ENCODE data around the gene MKRN2. TPM values are rescaled to one million over a fixed set of nuclear protein-coding genes. Genes with fewer than 3 reads are reported as not detected.

MKRN2 gene
- total RNA-seq, 4 donors from 2014 or later, result 14.6 to 28.4 (median 19.4) TPM

DNA sequence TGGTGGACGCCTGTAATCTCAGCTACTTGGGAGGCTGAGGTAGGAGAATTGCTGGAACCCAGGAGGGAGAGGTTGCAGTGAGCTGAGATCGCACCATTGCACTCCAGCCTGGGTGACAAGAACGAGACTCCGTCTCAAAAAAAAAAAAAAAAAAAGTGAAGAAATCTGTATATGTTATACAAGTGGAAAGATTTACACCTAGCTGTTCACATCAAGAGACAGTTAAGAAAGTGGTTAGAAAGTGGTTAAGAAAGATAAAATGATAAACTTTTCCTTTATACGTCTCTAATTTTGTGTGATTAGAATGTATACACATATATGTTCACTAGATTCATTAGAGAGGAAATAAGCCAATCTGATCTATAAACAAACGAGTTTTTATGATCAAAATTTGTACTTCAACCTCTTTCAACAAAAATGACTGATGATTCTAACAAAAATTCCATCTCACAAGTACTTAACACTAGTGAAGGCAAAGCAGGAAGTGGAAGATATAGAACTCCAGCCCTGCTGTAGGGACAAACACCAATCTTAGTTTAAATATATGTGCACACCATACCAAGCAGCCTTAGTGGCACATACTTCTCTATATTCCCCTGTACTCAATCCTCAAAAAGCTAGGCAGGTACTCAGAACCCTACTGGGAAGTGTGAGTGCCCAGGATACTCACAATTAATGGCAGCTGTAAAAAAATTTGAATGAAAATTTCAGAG is 55.8 kb downstream of the MKRN2 start:
- H3K4me3 ChIP-seq, result no peak overlapping the region
- H3K27ac ChIP-seq, result no peak overlapping the region
- H3K9me3 ChIP-seq, result no peaks in the 10 kb centered on the region
- H3K4me1 ChIP-seq, result no peaks in the 10 kb centered on the region
- TF ChIP-seq POLR2A (IDR thresholded peaks at IDR 0.05), result no peak
- TF ChIP-seq, protein P1, sequence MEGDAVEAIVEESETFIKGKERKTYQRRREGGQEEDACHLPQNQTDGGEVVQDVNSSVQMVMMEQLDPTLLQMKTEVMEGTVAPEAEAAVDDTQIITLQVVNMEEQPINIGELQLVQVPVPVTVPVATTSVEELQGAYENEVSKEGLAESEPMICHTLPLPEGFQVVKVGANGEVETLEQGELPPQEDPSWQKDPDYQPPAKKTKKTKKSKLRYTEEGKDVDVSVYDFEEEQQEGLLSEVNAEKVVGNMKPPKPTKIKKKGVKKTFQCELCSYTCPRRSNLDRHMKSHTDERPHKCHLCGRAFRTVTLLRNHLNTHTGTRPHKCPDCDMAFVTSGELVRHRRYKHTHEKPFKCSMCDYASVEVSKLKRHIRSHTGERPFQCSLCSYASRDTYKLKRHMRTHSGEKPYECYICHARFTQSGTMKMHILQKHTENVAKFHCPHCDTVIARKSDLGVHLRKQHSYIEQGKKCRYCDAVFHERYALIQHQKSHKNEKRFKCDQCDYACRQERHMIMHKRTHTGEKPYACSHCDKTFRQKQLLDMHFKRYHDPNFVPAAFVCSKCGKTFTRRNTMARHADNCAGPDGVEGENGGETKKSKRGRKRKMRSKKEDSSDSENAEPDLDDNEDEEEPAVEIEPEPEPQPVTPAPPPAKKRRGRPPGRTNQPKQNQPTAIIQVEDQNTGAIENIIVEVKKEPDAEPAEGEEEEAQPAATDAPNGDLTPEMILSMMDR (IDR thresholded peaks at IDR 0.05), result no peak
- WGBS, 2 donors, result 84 to 88% methylated on average over 6 of the region's 6 CpGs
- intact Hi-C loops (cut with DNase I), result no loop called here
- peaks cover 10 to 91% (median 26%) of the 10 kb centered on the region in 3 donors for H3K36me3 ChIP-seq
- DNase-seq, result no peak
- no peaks in the 10 kb centered on the region for H3K27me3 ChIP-seq

DNA sequence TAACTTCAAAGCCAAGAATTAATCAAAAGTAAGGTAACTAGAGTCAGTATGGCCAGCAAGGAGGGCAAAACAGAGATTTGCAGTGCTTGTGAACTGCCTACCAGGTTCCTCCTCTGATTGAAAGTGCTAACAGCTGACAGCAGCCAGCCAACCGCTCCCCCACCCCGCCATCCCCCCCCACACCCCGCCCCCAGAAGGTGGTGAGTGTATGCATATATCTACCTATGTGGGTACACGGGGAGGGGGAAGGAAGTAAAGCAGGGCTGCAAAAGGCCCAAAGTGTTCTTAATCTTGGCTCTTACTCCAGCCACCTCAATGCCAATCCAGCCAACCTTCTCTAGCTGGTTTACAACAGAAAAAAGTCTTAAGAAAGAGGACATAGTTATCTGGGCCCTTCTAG is 56.4 kb downstream of the MKRN2 start:
- Histone ChIP-seq H3K27ac (no peak overlapping the region), H3K36me3 (peaks cover 9 to 91% (median 23%) of the 10 kb centered on the region in 3 donors), H3K4me1 (no peaks in the 10 kb centered on the region), H3K9me3 (no peaks in the 10 kb centered on the region), H3K27me3 (no peaks in the 10 kb centered on the region), H3K4me3 (no peak overlapping the region)
- no peak for DNase-seq
- WGBS, 2 donors, result 33 to 65% methylated on average over 4 of the region's 4 CpGs
- intact Hi-C loops (cut with DNase I), result no loop called here
- no peak for TF ChIP-seq POLR2A (IDR thresholded peaks at IDR 0.05)
- TF ChIP-seq, protein P1 (IDR thresholded peaks at IDR 0.05), result no peak

DNA sequence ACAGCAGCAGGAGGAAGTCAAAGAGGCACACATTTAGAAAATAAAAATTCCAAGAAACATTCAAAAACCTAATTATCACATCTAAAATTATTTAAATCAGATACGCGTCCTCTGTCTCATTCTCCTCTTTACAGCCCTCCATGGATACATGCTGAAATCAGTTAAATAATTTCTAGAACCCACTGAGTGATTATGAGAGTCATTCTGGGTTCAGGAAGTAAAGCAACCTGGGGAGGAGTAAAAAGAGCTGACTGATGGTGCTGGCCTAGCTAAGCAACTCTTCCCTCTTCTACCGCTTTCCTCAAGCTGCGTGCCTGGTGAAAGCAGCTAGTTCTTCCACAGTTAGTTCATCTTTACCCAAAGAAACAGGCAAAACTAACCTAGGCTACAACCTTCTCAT is 58.4 kb downstream of the MKRN2 start:
- Histone ChIP-seq H3K4me1 (no peaks in the 10 kb centered on the region), H3K36me3 (peaks cover 4 to 78% (median 14%) of the 10 kb centered on the region in 3 donors), H3K9me3 (no peaks in the 10 kb centered on the region), H3K27me3 (no peaks in the 10 kb centered on the region), H3K27ac (no peak overlapping the region), H3K4me3 (no peak overlapping the region)
- TF ChIP-seq, protein P1 (IDR thresholded peaks at IDR 0.05), result no peak
- no peak for TF ChIP-seq POLR2A (IDR thresholded peaks at IDR 0.05)
- WGBS, 2 donors, result 87 to 92% methylated on average over 4 of the region's 4 CpGs
- no peak for DNase-seq
- intact Hi-C loops (cut with DNase I), result no loop called here

DNA sequence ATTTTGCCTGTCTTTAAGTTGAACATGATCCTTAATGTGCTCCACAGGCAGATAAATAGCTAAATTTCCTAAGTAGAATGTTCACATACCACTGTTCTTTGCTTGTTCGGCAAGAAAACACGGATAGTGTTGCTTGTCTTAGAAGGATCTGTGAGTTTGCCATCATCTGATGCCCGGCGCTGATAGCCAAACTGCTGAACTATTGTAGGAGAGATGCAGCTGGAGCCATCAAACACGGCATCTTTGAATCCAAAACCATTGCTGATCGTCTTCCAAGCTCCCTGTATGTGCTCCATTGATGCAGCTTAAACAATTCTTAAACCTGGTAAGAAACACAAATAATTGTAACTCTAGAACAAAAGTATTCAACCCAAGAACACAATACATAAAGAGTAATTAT is 61.5 kb downstream of the MKRN2 start:
- no peaks in the 10 kb centered on the region for H3K27me3 ChIP-seq
- 89 to 94% methylated on average over 6 of the region's 6 CpGs for WGBS, 2 donors
- peaks cover 4 to 55% (median 7%) of the 10 kb centered on the region in 3 donors for H3K36me3 ChIP-seq
- TF ChIP-seq, protein P1 (IDR thresholded peaks at IDR 0.05), result no peak
- TF ChIP-seq POLR2A (IDR thresholded peaks at IDR 0.05), result no peak
- no peak overlapping the region for H3K27ac ChIP-seq
- DNase-seq, result no peak
- peaks cover 0 to 30% (median 0%) of the 10 kb centered on the region in 3 donors for H3K4me1 ChIP-seq
- H3K9me3 ChIP-seq, result no peaks in the 10 kb centered on the region
- intact Hi-C loops (cut with DNase I), result no loop called here
- no peak overlapping the region for H3K4me3 ChIP-seq

DNA sequence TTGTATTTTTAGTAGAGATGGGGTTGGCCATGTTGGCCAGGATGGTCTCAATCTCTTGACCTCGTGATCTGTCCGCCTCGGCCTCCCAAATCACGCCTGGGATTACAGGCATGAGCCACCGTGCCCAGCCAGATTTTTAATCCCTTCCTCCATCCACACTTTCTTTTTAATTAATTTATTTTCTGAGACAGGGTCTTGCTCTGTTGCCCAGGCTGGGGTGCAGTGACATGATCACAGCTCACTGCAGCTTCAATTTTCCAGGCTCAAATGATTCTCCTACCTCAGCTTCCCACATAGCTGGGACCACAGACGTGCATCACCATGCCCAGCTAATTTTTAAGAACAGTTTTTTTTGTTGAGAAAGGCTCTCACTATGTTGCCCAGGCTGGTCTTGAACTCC is 63.4 kb downstream of the MKRN2 start:
- intact Hi-C loops (cut with DNase I), result no loop called here
- TF ChIP-seq, protein P1 (IDR thresholded peaks at IDR 0.05), result no peak
- no peak for TF ChIP-seq POLR2A (IDR thresholded peaks at IDR 0.05)
- H3K4me3 ChIP-seq, result no peak overlapping the region
- H3K27ac ChIP-seq, result no peak overlapping the region
- peaks cover 0 to 43% (median 0%) of the 10 kb centered on the region in 3 donors for H3K4me1 ChIP-seq
- no peaks in the 10 kb centered on the region for H3K9me3 ChIP-seq
- no peak for DNase-seq
- no peaks in the 10 kb centered on the region for H3K27me3 ChIP-seq
- H3K36me3 ChIP-seq, result peaks cover 4 to 36% (median 7%) of the 10 kb centered on the region in 3 donors
- 95 to 98% methylated on average over 5 to 6 of the region's 6 CpGs for WGBS, 2 donors
